ENCODE measurements around the gene CPED1.
"Not testable (repeated sequence)": the region's sequence is repeated elsewhere in the genome, so short reads cannot be mapped to it uniquely, and the experiment has no call there.

Gene CPED1

DNA sequence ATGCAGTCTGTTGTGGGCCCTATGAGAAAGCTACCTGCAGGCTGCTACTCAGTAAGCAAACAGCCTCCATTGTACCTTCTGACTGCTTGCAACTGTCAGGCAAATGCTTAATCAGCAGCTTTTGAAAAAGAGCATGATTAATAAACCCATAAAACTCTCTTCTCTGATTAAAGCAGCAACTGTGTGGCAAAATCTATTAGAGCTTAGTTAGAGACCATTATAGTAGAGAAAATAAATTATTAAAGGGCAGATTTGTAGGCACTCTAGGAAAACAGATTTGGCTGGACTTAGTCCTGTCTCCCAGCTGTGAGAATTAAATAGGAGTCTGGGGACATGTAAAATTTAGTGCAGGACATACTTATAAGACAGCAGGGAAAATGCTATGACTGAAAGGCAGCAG lies 207.8 kb downstream of the CPED1 start:
- DNase-seq: no peak

DNA sequence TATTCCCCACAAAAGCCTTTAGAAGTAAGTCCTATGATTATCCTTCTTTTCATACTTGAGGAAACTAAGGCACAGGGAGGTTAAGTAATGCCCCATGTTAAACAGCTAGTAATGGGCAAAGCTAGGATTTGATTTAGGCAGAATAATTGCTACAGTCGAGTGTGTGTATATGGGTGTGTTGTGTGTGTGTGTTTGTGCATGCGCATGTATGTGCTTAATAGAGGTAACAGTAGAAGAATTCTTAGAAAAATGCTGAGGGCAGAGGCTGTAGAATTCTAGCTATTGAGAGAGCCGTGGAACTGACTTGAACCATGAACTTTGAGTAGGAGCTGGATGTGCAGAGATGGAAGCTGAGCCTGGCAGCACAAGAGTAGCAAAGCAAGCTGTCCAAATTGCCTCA lies 208.9 kb downstream of the CPED1 start:
- no peak for DNase-seq

DNA sequence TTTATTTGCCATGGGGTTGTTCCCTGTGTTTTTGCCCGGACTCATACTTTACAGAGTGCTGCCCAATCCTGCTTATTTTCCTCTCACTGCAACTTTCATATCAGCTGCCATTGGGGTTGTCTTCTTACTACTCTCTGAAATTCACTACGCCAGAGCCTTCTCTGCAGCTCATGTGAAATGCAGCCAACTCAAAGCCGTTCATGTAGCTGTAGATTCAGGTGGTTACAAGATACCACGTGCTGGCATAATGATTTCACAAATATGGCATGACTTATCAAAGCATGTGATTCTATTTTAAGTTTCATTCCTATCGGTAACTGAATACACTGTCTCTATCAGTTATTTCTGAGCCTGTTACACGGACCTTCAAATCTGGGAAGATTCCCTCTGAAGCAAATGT lies 210.0 kb downstream of the CPED1 start:
- no peak for DNase-seq

DNA sequence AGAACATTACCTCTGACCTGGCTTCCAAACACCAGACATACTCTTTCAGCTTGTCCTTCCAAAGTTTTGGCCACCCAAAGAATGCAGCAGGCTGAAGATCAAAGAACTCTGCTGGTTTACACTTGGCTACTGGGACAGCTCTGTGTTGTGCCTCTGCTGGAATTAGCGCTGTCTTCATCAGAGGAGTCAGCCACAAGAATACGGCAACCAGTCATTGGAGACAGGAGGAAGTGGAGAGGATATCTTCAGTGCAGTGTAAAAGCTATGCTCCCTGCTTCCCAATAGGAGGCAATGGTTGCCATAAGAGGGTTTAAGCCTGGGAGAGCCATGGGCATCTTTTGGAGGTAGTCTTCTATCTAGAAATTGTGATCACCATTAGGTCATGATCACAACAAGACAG lies 213.6 kb downstream of the CPED1 start:
- no peak for DNase-seq

DNA sequence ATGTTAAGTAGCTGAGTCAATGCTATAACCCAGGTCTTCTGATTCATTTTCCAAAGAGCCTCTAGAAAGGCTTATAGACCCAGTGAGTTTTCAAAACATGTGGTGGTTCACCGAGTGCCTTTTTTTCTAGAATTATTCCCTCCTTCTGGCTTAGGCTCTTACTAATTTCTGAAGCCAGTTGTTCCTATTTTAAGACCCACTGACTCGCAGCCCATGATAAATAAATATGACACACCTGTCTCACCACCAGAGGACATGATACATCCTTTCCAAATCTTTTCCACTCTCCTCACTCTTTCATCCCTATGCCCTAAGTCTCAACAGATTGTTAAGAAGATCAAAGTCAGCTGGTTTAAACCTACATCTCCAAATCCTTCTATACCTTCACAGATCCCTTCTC lies 214.3 kb downstream of the CPED1 start:
- no peak for DNase-seq

DNA sequence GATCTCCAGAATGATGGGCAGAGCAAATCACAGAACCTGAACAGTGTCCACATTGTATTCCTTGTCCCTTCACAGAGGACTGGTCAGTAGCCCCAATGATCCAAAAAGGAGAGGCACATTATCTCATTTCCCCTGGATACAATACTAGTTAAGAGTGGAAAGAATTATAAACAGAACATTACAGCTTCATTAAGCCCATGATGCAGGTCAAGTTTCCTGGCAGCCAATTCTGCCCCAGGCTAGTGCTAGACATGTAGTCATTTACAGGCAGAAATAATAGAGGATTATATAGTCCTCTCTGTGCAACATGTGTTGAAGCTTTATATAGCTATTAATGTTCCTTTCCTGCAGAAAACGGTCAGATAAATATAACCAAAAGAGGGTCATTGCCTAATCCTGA lies 216.0 kb downstream of the CPED1 start:
- no peak for DNase-seq

DNA sequence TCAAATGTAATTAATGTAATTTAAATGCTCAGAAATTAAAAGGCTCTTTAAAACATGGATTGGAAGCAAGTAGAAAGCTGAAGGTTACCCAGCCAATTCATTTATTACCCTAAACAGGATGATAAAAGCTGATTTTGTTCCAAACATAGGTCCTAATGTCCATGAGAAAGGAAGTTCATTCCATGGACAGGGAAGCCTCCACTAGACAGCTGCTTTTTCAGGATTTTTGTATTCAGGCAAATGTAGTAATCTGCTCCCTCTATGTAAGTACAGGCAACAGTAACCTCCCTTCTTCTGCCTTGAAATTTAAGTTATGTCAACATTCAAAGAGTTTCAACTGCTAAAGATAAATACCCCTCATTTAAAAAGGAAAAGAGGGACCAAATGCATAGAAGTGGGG lies 217.3 kb downstream of the CPED1 start:
- no peak for DNase-seq

DNA sequence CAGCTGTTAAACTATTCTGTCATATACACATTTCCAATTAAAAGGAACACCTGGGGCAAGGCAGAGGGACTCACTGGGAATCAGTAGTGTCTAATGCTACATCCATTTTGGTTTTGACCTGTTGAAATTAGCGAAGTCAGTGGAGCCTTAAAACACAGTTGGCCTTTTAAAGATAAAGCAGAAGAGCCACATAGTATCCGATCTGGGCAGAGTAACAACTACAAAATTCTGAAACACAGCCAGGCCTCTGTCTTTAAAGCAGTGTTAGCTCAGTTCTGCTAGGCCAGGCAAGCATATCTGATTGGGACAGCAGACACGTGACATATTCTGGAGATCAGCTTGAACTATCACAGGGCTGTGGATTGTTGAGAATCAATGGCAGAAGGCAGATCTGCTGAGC lies 222.7 kb downstream of the CPED1 start:
- DNase-seq: no peak

DNA sequence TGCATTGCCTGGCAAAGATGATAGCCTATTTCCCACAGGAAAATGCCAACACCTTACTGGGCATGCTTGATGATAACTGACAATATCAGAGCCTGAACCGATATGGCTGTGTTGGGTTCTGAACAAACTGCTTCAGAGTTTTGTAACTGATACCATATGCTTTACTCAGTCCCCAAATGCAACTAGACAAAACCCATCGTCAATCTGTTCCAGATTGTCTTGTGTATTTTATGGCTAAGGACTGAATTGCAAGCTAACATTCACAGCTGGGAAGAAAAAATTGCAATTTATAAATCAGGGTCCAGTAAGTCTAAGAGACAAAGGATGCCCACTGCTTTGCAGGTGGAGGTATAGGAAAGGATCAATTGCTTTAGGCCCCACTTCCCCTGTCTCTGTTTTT lies 223.5 kb downstream of the CPED1 start:
- DNase-seq: no peak

DNA sequence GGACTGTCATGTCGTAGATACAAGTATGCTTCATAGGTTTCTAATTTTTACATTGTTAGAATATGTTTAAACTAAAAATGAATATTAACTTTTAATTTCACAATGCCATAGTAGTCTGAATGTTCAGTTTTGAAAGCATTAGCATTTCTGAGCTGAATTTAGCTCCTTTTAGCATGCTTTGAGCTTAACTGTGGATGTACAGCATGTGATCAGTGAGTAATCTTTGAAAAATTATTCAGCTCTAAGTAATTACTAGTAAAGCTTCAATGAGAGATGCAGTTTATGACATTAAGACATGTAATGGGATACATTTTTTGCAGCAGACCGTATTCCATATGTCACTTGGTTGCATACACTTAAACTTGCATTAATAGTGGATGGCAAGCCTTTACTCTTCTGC lies 226.1 kb downstream of the CPED1 start:
- peak; percentile 35 for DNase-seq

DNA sequence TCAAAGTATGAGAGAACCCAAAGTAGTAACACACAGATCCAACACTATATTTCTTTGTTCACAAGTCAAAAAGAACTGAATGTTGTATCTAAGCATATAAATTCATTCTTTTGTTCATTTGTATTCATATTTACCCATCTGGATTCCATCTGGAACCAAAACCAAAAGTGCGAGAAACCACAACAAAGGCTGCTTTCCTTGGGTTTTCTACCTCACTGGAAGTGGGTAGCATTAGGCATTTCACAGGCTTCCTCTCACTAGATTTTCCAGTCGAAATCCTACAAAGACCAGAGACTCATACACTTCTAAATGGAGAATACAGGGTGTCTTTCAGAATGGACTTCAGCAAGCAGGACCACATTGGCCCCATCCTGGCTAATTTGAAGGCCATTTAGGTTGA lies 230.5 kb downstream of the CPED1 start:
- peak; percentile 51 for DNase-seq

DNA sequence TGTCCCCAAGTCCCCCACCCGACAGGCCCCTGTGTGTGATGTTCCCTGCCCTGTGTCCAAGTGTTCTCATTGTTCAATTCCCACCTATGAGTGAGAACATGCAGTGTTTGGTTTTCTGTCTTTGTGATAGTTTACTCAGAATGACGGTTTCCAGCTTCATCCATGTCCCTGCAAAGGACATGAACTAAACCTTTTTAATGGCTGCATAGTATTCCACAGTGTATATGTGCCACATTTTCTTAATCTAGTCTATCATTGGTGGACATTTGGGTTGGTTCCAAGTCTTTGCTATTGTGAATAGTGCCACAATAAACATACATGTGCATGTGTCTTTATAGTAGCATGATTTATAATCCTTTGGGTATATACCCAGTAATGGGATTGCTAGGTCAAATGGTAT lies 232.6 kb downstream of the CPED1 start:
- DNase-seq: not testable (repeated sequence)

DNA sequence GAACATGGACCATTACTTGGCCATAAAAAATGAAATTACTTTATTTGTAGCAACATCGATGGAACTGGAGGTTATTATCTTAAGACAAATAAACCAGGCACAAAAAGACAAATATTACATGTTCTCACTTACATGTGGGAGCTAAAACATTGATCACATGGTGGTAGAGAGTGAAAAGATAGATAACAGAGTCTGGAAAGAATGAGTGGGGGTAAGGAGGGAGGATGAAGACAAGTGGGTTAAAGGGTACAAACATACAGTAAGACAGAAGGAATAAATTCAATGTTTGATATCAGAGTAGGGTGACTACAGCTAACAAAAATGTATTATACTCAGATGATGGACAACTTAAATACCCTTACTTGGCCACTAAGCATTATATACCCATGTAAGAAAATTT lies 240.3 kb downstream of the CPED1 start:
- DNase-seq: no peak

DNA sequence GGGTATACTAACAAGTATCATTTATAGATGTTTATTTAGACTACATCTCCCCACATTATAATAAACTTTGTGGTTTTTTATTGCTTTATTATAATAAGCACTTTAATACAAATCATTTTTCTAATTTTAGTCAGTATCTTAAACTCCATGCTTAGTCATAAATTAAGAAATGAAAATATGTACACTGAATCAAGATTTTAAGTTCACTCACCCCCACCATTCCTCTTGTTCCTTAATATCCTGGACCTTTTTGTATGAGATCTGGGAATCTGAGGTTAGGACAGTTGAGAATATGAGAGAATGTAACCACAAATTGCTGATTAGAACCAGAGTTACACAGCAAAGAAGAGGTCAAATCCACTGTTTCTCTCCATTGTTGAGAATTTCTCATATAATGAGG lies 246.7 kb downstream of the CPED1 start:
- DNase-seq: peak; percentile 42

DNA sequence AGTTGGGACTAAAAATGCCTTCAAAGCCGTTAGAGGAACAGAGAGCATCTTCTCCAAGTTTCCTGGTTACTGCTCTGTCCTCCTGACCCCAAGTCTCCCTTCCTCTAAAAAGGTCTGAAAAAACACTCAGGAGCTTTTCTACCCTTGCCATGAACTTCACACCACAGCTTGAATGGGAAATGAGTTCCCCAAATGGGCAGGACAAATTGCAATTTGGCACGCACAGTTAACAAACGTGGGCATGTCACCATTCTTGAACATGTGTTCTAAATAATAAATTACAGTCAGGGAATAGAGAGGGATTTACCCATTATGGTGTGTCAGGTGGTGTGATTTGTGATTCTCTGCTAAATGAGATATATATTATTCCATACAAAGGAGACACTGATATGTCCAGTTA lies 249.1 kb downstream of the CPED1 start:
- no peak for DNase-seq

DNA sequence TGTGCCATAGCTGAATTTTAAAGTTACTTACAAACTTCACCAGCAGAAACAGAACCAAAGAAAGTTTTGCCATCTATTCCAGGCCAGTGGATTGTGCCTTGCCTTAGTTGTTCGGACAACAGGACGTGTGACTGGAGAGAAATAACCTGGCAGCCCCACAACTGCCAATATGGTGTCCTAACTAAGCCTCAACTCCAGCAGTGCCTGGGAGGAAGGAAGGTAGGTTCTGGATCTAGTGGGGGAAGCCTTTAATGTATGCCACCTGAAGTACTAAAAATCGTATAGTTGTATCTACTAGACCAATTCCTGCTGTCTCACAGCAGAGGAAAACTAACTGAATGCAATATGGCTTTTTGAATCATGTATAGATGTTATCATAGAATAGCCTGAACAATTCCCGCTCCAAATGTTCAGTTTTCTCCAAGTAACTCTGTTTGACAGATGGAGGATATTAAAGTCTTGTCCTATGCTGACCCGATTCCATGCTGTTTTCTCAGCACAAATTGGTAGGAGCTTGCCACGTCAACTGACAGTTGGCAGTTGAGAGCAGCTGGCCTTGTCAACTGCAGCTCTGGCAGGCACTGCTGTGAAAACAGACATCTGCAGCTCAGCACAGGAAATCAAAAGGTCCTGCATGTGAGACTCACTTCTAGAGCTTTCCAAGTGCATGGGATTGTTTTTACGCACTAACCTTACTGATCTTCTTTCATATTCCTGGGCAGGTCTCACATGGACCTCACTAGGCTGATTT lies 255.8 kb downstream of the CPED1 start:
- peak; percentile 20 for DNase-seq

DNA sequence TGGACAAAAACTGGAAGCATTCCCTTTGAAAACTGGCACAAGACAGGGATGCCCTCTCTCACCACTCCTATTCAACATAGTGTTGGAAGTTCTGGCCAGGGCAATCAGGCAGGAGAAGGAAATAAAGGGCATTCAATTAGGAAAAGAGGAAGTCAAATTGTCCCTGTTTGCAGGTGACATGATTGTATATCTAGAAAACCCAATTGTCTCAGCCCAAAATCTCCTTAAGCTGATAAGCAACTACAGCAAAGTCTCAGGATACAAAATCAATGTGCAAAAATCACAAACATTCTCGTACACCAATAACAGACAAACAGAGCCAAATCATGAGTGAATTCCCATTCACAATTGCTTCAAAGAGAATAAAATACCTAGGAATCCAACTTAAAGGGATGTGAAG lies 262.9 kb downstream of the CPED1 start:
- not testable (repeated sequence) for DNase-seq

DNA sequence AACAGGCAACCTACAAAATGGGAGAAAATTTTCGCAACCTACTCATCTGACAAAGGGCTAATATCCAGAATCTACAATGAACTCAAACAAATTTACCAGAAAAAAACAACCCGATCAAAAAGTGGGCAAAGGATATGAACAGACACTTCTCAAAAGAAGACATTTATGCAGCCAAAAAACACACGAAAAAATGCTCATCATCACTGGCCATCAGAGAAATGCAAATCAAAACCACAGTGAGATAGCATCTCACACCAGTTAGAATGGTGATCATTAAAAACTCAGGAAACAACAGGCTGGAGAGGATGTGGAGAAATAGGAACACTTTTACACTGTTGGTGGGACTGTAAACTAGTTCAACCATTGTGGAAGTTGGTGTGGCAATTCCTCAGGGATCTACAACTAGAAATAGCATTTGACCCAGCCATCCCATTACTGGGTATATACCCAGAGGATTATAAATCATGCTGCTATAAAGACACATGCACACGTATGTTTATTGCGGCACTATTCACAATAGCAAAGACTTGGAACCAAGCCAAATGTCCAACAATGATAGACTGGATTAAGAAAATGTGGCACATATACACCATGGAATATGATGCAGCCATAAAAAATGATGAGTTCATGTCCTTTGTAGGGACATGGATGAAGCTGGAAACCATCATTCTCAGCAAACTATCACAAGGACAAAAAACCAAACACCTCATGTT lies 264.2 kb downstream of the CPED1 start:
- DNase-seq: not testable (repeated sequence)

DNA sequence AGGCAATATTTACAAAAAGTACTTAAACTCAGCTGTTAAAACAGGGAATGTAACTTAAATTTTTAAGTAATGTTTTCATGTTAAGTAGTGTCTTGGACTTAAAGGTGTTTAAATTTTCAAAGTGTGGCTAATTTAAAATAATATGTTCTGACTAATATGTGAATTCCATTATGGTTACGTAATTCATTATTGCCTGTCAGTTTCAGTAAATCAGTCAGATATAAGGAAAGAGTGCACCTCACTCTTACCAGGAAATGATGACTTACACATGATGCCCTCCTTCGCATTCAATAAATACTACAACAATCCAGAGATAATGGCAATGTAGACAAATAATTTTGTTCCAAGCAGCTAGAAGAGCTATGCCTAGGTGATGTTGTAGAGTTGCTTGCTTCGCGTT lies 271.3 kb downstream of the CPED1 start:
- no peak for DNase-seq

DNA sequence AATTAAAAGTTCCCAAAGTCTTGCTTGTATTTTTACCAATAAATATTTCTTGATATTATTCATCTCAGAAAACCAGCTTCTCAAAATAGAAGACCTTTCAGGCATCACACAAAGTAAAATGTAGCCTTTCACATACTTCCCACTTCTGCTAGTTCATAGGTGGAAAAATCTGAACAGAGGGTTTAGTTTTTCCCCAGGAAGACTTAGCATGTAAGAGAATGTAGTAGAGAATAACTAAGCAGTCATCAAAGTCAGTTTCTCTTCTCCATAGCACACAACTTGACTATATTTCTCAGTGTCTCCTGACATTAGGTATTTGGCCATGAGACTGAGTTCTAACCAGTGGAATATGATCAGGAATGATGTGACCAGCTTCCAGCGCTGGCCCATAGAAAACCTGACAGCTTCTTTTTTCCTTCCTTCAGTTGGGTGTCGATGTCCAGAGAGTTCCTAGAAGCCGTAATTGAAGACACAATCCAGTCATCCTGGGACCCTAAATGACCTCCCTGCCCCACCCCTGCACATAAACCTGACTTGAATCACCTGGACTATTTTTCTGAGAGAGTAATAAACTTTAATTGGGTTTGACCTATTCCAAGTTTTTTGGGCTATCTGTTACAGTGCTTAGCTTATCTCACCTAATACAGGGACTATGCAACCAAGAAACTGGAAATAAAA lies 272.8 kb downstream of the CPED1 start:
- DNase-seq: no peak

DNA sequence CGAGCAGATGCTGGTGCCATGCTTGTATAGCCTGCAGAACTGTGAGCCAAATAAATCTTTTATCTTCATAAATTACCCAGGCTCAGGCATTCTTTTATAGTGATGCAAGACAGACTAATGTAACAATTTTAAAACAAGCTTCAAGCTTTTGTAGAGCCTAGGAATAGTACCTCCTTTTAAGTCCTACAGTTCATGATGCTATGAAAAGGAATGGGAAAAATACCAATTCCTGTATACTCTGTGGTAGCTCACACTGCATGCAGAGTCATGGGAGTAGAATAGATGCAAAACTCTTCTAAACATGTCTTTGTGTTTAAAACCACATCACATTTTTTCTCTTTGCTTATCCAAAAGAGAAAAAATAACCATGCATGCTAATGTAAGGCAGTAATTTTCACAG lies 273.7 kb downstream of the CPED1 start:
- DNase-seq: peak; percentile 44

DNA sequence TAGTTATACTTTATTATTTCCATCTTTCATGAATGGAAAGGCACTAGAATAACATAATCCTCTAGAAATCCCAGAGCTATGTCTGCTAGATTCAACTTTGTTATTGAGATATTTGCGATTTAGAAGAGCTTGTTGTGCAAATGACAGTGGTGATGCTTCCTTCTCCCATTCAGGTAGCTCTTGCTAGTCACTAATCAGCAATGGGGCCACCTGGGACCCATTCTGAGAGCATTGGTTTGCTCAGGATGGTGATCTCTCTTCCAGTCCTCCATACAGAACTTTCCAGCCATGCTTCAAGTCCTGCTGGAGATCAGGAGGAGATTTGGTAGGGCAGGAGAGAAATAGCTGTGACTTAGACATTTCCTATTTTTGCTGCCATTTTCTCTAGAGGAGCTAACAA lies 274.5 kb downstream of the CPED1 start:
- DNase-seq: no peak

DNA sequence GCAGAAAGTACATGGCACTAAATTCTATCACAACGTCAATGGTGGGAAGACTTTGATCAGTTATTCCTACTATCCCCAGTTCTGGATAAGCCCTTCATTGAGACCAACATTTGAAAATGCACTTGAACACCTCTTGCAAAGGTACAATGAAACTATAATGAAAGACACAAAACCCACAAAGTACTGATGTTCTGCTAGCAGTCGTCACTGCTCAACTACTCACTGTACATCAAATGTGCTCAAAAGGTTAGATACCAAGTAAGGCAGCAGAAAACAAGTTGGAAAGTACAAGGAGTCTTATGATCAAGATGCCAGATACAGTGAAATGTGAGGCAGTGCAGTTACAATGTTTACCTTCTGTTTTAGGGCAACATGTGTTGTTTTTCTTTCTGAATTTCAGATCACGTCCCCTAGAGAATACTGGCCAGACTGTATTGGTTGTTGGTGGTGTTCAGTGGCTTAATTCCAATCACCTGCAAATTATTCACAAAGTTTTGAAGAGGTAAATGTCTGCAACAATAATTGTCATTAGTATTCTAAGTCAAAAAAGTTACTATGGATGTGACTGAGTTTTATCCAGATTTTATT lies 277.9 kb downstream of the CPED1 start:
- no peak for DNase-seq

DNA sequence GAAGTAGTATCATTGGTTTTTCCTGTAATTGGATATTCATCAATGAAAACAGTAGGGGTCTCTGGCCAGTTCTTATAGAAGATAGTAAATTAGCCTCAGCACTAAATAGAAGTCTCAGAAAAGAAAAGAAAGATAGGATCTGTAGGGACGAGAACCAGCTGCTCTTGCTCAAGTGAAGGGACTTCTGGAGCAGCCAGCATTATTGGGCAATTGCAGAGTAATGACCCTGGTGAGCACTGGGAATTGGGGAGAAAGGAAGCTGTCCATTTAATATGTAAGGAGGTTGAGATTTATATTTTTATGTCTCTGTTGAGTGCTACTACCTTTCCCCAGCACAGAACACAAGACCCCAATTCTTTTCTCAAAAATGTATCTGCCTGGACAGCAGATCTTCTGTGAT lies 279.1 kb downstream of the CPED1 start:
- no peak for DNase-seq
